ENCODE measurements around the gene RWDD3.

DNA sequence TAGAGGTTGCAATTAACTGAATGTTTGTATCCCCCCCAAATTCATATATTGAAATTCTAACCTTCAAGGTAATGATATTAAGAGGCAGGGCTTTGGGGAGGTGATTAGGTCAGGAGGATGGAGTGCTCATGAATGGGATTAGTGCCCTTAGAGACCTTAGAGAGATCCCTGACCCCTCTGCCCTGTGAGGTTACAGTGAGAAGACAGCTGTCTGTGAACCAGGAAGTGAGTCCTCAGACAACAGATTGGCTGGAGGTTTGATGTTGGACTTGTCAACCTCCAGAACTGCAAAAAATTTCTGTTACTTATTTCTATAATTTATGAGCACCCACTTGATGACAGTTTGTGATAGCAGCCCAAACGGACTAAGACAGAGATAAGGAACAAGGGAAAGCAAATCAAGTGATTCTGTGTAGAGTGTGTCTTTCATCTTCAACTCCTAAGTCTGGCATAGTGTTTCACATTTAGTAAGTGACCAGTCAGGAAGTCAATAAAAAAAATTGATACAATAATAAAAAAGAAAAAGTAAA lies 30.0 kb upstream of the RWDD3 start:
- TF ChIP-seq, protein P1, sequence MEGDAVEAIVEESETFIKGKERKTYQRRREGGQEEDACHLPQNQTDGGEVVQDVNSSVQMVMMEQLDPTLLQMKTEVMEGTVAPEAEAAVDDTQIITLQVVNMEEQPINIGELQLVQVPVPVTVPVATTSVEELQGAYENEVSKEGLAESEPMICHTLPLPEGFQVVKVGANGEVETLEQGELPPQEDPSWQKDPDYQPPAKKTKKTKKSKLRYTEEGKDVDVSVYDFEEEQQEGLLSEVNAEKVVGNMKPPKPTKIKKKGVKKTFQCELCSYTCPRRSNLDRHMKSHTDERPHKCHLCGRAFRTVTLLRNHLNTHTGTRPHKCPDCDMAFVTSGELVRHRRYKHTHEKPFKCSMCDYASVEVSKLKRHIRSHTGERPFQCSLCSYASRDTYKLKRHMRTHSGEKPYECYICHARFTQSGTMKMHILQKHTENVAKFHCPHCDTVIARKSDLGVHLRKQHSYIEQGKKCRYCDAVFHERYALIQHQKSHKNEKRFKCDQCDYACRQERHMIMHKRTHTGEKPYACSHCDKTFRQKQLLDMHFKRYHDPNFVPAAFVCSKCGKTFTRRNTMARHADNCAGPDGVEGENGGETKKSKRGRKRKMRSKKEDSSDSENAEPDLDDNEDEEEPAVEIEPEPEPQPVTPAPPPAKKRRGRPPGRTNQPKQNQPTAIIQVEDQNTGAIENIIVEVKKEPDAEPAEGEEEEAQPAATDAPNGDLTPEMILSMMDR (IDR thresholded peaks at IDR 0.05) = no peak
- TF ChIP-seq POLR2A (IDR thresholded peaks at IDR 0.05) = no peak
